NCI-H2107 (cell line): ENCODE measurements around the gene FCRL5.
"Not testable (repeated sequence)": the region's sequence is repeated elsewhere in the genome, so short reads cannot be mapped to it uniquely, and the experiment has no call there.

Experiments
- DNase-seq: peaks from one replicate; lab custom pipeline; 2025; lab: John Stamatoyannopoulos, UW

FCRL5 gene

DNA sequence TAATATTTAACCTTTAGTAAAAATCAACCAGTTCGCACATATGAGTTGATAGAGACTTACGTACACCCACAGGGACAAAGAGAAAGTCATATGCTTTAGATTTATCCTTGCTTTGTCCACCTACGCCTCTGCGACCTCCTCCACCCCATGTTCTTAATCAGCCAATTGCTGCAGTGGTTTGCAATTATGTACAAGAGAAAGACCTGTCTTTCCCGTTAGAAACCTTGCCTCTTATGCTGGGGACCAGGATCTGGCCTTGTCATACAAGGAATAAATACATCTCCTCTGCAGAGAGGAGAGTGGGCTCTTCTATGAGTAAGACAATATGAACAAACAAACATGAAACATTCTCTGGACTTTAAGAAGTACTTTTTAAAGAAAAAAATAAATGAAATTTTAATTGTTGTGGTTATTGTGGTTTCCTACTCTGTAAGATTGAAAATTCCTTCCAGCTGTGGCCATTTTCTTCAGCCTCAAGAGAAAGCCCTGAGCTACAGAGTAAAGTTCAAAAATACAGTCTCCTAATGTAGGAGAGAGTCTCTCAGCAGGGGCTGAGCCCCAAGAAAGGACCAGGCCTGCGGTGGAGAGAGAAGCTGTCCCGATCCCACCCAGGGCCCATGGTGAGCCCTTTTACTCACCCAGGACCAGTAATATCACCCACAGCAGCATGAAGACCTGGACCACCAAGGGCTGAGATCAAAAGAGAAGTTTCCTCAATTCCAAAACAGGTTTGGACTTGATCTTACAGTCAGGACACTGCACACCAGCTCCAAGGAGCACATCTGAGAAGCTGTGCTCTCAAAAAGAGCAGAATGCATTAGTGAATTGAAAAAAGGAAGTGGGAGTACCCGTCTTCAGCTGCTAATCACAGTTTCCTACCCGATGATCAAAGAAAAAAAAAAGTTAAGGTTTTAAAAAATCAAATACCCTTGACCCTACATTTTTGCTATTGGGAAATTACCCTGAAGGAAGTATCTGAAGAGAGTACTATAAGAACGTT is at the start of gene FCRL5:
FCRL5 (minus strand) TSS at position 822 of the 1,000 bp plus-strand sequence; CDS start at position 669, 153 bp downstream.
- DNase-seq: no peak

DNA sequence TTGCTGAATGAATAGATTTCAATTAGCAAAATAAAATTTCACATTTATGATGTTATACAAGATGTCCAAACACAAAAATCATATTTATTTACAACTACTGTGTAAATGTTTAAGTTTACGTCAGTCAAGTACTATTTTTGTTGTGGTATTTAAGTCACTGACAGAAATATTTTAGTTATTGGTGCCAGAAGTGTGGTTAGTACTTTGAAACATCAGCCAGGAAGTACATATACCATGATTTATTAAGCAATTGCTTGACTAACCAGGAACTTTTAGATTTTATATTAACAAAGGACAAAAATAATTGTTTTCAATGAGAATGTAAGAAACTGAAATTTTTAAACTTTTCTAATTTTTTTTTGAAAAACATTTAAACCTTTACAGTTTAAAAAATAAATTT is 47.9 kb upstream of the FCRL5 start:
- DNase-seq: no peak

DNA sequence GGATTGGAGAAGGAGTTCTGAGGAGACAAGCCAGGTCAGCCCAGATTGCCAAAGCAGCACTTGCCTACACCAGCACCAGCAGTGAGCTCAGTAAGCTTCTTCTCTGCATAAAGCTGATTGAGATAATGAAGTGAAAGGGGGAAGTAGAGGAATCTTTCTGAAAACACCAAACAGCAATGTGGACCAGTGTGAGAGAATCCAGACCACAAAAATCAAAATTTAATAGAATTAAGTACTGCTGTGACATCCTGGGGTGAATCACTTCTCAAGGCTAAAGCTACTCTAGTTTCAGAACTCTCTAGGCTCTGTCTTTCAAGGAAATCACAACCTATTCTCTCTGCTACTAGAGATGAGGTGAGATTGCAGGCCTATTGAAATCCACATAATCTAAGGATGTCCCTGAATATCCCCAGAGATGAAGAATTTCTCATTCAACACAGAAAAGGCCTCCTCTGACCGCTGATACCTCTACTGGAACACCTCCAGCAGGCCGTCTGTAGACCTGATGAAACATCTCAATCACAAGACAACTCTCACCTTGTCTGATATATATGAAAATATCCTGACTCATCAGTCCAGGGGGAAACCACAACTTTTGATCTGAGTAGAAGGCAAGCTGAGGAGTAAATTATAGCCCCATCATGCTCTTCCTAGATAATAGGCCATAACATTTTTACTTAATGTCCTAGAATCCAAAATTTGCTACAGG is 45.8 kb upstream of the FCRL5 start, which contains the start of gene FCRL4:
FCRL4 (minus strand) TSS at position 127 of the 709 bp plus-strand sequence. CDS start 141 bp downstream, outside the sequence.
- DNase-seq: no peak

DNA sequence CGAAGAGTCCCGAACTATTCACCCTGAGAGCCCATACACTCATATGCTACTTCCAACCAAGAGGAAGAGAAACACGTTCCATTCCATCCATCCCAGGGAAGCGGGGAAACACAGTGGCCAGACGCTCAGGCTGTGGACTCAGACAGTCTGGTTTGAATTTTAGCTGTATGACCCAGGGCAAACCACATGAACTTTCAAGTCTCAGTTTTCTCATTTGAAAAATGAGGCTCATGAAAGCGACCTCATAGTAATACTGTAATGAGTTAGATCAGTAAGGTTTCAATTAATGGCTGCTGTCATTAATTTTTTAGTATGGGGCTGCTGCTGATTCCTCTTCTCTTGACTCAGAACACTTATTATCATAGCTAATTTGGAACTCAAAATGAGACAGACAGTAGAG is 44.1 kb upstream of the FCRL5 start:
- DNase-seq: no peak

DNA sequence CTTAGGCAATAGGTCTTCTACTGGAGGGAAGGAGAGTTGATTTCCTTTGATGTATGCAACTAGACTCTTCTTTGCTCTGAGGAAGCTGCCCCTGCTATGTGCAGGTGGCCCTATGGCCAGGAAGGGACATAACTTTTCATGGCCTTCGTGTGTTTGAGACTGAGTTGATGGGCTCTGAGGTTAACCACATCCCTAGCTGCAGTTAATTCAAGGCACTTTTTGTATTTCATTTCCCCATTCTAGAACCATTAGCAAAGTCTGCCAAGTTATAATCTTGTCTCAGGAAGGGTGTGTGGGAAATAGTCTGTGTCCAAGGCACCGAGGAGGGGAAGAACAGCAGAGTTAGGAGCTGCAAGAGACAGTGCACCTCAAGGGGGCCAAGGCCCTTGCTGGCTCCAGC is 43.0 kb upstream of the FCRL5 start:
- DNase-seq: no peak

DNA sequence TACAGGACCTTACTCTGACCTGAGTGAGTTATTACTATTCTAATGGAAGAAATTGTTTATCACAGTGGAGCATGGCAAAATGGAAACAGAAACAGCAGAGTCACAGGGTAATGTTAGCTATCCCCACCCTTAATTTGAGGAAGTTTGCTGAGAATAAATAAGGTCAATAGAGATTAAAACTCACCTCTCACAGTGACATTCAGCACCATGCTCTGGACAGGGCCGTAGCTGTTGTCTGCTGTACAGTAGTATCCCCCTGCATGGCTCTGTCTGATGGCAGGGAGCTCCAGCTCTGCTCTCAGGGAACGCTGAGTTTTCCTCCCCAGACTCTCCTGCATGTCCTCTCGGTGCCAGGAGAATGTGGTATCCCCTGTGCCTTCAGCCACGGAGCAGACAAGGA is 33.7 kb upstream of the FCRL5 start:
- no peak for DNase-seq

DNA sequence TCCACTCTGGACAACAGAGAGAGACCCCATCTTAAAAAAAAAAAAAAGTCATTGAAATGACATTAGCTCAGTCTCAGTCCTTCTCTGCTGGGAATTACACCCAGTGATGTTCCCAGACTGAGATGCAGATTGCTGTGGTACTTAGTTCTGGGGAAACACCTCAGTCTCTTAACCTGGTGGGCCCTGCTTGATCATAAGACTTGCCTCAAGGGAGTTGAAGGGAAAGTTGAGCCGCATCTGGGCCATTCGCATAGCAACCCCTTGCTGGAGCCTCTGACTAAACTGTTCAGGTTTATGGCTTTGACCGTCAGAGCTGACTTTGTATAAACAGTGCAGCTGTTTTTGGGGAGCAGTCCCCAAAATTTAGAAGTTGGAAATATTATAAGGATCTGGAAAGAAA is 32.2 kb upstream of the FCRL5 start:
- DNase-seq: no peak

DNA sequence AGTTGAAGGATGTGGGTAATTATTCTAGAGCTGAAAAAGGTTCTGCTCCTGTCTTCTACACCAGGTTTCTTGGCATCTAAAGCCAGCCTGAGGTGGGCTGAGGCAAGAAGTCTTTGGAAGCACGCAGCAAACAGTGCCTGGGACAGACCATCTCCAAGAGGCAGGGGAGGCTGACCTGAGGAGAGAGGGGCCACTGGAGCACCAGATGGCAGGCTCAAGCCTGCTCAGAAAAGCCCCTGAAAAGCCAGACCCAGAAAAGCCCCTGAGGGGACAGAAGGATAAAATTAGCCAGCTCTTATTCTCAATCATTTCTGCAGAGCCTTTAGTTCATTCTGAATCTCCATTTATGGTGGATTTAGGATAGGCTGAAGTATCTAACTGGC is 28.5 kb upstream of the FCRL5 start:
- DNase-seq: no peak

DNA sequence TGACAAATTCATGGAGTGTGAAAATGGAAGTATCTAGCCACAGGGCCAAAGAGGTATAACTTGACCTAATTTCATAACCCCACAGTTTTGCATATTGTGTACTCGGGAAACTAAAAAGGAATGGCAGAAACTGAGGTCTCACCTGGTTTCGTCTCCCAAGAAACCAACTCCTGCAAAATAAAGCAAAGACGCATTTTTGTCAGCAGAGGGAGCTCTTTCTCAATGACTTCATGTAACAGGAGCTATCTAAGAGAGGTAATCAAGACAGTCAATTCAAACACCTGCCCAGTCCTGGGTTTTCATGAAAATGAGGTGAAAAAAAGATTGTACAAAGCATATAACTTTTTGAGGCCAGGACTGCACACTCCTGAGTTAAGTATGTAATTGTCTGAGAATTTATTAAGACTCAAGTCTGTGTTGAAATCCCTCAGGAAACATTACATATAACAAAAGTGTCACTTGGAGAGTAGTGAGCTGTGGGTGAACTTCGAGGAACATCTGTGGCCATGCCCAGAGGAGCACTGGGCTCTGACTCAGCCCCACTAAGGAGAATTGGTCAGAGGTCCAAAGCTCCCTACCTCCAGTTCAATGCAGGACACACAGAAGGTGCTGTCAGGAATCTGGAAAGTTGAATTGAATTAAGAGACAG is 28.0 kb upstream of the FCRL5 start:
- peak; percentile 10 for DNase-seq

DNA sequence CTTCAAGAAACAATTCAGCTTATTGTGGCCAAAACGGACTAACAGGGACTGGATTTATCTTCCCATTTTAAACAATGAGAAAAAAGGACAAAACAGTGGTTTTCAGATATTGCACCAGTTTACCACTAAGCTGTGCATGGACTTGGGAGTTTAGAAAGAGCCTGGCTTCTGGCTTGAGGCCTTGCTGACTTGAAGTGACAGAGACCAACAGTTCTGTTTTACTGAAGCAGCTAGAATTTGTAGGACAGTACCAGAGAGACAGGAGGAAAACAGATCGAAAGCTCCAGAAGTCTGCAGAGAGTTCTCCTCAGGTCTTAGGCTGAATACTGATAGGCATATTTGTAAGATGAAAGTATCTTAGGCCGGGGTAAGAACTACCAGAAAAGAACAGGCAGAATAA is 25.1 kb upstream of the FCRL5 start:
- DNase-seq: no peak

DNA sequence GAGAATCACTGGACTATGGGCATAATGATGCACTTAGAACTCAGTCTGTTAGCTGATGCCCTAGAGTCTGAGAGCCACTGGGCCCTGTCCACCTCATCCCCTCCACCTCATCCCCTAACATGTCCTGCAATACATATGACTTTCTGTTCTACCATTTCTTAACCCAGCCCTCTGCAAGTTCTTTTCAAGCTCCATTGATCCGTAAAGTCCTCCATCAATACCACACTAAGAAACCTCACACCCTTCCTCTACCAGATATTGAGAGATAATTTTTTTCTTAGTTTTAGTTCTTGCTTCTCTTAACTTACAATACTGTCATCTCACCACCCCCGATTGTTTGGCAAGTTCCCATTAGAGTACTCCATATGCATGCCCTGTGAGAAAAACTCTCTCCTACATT is 23.4 kb upstream of the FCRL5 start:
- no peak for DNase-seq

DNA sequence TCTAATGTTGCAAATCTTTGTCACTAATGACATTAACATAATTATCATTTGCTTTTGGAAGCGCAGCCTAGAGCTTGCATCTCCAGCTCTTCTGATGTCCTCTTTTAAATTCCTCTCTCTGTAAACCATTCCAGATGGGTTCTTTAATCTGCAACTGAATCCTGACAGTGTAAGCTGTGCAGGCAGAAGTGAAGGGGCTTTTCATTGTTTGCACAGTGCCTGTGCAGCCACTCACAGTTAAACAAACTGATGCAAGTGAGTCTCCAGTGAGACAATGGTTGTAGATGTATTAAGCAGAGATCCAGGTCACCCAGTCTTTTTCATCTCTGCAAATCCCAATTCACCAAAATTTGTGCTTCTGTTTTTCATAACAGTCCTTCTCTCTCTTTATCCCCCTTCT is 22.5 kb upstream of the FCRL5 start:
- DNase-seq: no peak

DNA sequence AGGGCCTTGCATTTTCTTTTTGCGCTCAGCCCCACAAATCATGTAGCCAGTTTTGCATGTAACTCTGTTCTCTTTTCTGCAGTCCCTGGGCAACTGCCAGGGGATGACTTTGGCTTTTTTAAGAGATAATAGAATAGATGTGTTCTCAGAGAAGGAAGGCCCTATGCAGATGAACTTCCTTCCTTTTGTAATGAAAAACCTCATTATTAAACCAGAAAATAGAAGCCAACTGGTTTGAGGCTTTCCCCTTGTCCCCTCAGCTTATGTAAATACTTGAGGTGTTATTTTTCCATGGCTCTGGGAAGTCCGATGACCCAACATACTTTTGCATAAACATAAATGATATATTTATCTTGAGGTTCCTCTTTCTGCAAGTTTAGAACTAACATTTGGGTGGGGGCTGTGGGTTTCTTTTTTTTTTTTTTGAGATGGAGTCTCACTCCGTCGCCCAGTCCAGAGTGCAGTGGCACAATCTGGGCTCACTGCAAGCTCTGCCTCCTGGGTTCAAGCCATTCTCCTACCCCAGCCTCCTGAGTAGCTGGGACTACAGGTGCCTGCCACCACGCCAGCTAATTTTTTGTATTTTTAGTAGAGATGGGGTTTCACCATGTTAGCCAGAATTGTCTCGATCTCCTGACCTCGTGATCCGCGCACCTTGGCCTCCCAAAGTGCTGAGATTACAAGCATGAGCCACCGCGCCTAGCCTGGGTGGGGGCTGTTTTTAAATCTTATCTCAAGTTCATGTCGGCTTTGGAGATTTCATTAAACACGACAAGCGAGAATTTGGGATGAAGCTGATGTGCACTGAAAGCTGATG is 14.4 kb upstream of the FCRL5 start:
- DNase-seq: no peak

DNA sequence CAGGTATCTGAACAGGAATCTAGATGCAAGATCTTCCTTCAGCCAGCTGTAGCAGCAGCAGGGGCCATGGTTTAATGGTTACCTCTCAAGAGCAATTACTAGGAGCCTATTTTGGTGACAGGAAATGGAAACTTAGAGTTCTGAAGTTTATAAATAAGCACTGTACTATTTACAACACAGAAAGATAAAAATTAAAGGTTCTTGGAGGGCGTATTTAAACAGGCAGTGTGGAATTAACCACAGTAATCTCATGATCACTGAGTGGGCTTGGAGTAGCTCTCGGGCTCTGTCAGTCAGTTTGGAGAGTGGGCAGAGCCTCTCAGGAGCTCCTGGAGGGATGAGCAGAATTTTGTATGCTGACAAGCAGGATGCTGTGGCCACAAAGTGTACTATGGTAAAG is 10.2 kb upstream of the FCRL5 start:
- no peak for DNase-seq

DNA sequence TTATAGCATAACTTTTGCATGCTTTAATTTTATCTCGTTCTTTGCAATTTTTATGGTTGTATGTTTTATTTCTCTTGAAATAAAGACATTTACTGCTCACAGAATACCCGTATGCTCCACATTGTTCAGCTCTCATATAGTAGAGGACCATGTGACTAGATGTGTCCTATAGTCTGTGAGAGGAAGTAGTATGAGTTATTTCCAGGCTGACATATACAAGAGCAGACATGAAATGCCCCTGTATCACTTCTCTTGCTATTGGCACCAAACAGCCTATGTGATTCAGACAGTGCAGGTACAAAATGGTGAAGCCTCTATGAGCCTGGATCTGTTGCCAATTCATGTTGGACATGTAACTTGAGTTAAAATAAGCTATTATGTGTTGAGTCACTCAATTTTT is 5.8 kb upstream of the FCRL5 start:
- DNase-seq: no peak

DNA sequence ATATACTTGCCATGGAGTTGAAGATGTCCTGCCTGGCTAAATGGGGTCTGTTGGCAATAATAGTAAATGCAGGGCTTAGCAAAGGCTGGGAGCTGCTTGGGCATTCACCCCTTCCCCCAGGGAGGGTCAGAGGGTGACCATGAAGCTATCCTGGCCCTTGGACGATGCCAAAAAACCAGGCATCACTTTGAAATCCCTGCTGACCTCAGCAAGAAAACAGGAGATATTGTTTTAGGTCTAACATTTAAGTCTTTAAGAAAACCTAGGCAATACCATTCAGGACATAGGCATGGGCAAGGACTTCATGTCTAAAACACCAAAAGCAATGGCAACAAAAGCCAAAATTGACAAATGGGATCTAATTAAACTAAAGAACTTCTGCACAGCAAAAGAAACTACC is 4.2 kb downstream of the FCRL5 start:
- DNase-seq: not testable (repeated sequence)

DNA sequence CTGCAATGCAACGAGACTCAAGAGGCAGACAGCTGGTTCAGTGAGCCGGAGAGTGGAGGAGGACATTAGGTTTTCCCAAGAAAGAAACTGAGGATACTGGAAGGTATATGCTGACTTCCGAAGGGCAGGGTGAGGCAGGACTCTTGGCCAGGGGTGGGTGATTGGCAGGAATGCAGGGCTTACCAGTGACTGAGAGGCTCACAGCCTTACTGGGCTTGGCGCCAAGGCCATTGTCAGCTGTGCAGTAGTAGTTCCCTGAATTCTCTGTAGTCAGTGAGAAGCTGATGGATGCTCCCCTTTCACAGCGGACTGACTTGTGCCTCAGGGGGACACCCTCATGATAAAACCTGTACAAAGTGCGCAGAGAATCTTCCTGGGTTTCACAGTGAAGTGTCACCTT is 9.6 kb downstream of the FCRL5 start:
- DNase-seq: no peak

DNA sequence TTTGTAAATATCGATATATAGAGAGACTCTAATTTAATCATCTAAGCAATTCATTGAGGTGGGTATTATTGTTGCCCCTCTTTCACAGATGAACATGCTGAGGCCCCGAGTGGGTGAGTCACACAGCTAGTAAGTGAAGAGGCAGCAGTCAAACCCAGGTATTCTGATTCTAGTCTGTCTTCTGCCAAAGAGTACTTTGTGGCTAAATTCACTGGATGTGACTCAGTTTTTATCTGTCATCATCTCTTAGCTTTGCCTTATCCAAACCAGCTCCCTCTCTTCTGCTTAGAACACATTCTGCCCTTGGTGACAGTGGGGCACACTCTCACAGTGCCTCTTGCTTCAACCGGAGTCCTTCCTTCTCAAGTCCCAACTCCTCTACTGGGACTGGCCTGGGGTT is 11.5 kb downstream of the FCRL5 start:
- no peak for DNase-seq

DNA sequence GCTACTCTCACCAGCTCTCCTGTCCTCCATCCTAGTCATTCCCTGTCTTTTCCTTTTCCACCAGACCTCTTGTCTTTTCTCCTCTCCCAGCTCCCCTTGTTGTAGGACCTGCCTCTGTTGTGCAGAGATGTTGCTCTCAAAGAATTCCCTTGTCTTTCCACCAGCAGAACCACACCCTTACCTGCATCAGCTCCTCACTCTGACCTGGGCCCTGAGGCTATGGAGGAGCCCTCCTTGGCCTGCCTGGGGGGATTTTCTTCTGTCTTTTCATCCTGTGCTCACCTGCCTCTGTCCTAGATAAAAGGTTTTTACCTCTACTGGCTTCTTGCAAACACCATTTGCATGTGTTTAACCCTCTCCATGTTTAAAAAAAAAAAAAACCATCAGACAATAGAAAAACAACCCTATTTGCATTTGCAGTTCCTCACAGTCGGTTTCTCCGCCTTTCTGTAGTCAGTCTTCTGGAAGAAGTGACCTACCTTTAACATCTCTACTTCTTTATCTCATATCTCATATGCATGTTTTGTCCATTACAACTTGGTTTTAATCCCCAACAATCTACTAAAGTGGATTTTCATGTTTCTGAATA is 12.1 kb downstream of the FCRL5 start:
- no peak for DNase-seq

DNA sequence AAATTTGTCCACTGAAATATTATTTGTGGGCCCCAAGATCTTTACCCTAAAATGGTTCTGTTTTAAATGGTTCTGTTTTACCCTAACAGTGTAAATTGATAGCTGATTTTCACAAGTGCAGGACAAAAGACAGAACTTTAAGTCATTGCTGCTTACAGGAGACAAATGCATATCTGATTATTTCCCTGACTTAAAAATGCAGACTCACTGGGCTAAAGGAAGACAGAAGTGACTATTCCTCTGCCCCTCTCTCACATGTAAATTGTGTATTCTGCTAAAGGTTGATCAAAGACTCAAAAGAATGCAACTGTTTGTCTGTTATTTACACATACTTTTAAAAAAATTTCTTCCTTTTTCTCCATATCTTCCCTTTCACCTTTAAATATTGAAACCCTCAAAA is 12.7 kb downstream of the FCRL5 start:
- no peak for DNase-seq

DNA sequence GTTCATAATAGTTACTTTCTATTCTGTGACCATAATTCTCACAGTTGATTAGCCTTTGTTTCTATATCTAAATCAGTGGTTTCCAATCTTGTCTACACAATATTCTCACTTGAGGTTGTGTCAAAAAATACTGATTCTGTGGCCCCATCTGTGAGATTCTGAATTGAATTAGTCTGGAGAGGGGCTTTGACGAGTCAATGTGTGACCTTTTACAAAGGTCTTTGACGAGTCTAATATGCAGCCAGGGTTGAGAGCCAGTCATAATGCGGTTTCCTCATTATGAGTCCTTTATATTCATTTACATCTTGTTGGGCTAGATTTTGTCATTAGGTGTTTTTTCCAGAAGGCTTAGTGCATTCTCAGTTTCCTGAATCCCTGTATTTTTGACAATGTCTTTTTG is 19.7 kb downstream of the FCRL5 start:
- no peak for DNase-seq
